ENCODE data around the gene CYBC1. TPM values are rescaled to one million over a fixed set of nuclear protein-coding genes. Genes with fewer than 3 reads are reported as not detected.
A peak's percentile ranks its signal among the peaks of the same experiment; 100 is the strongest.

The CYBC1 gene
- total RNA-seq = 124 TPM

GRCh38 chr17:82450357-82451106, at the start of gene CYBC1:
Gene CYBC1 (minus strand): TSS chr17:82450752. CDS start chr17:82449254, 1,498 bp downstream.
- H3K36me3 ChIP-seq = no peaks in the 10 kb centered on the region
- intact Hi-C loops (cut with DNase I) = loop anchor here (1.0 to 2.0 kb wide), 3 partner anchors 8 to 198 kb away; partner anchors contain the start of genes HEXD, NARF, OGFOD3 and WDR45B

GRCh38 chr17:82497483-82498405, 47.2 kb upstream of the CYBC1 start:
- Histone ChIP-seq H3K36me3 (no peaks in the 10 kb centered on the region), H3K27ac (peak overlapping the region; percentile 90 to 91), H3K9me3 (no peaks in the 10 kb centered on the region), H3K27me3 (no peaks in the 10 kb centered on the region), H3K4me3 (peak overlapping the region; percentile 74 to 87), H3K4me1 (peaks cover 5 to 23% of the 10 kb centered on the region in 2 donors)
- intact Hi-C loops (cut with DNase I) = loop anchor here (1.0 to 2.0 kb wide), 4 partner anchors 22 to 79 kb away; partner anchors contain the start of genes FOXK2, HEXD, NARF and OGFOD3
- no peak for DNase-seq (ENCODE audit: low spot score in 2 of 2)
- TF ChIP-seq CTCF (IDR thresholded peaks at IDR 0.05) = no peak

More at GRCh38 chr17:82450357-82451106, at the start of gene CYBC1:
- Histone ChIP-seq H3K4me3 (peak within 1 kb of the TSS; percentile 87 to 100), H3K27me3 (no peaks in the 10 kb centered on the region), H3K27ac (peak within 1 kb of the TSS; percentile 90 to 94), H3K9me3 (no peaks in the 10 kb centered on the region), H3K4me1 (peaks cover 8 to 14% of the 10 kb centered on the region in 2 donors)
- TF ChIP-seq CTCF (IDR thresholded peaks at IDR 0.05) = no peak
- peak; percentile 61 to 96 for DNase-seq (ENCODE audit: low spot score in 2 of 2)

- peak; percentile 83 to 98 for DNase-seq (ENCODE audit: low spot score in 2 of 2)
- intact Hi-C loops (cut with DNase I) = loop anchor here (1.0 to 2.0 kb wide), 4 partner anchors 23 to 78 kb away; partner anchors contain the start of genes FOXK2, HEXD, NARF and OGFOD3
- Histone ChIP-seq H3K27ac (peak overlapping the region; percentile 90 to 91), H3K36me3 (no peaks in the 10 kb centered on the region), H3K4me3 (peak overlapping the region; percentile 74 to 87), H3K4me1 (peaks cover 5 to 23% of the 10 kb centered on the region in 2 donors), H3K27me3 (no peaks in the 10 kb centered on the region), H3K9me3 (no peaks in the 10 kb centered on the region)
- TF ChIP-seq CTCF (IDR thresholded peaks at IDR 0.05) = no peak
Observed at GRCh38 chr17:82496529-82497434, 46.2 kb upstream of the CYBC1 start.

- Histone ChIP-seq H3K4me3 (peak overlapping the region in 1 of 2 donors; percentile 87), H3K27me3 (no peaks in the 10 kb centered on the region), H3K27ac (peak overlapping the region; percentile 90 to 91), H3K4me1 (peaks cover 5 to 23% of the 10 kb centered on the region in 2 donors), H3K9me3 (no peaks in the 10 kb centered on the region), H3K36me3 (no peaks in the 10 kb centered on the region)
- no peak for TF ChIP-seq CTCF (IDR thresholded peaks at IDR 0.05)
- intact Hi-C loops (cut with DNase I) = loop anchor here (2.0 kb wide), 2 partner anchors 37 to 77 kb away; partner anchors contain the start of genes HEXD, NARF and OGFOD3
- no peak for DNase-seq (ENCODE audit: low spot score in 2 of 2)
Observed at GRCh38 chr17:82495844-82496528, 45.4 kb upstream of the CYBC1 start.

Data from ascending aorta (tissue), 2 donors.